HG03469 (cell line): Measurements from ENCODE around the gene TBPL2.

ENCODE experiments used
- ATAC-seq: cut with Tn5 transposase; IDR thresholded peaks from one replicate; pipeline ENCODE4 v1.9.1; 2021; ENCODE audit warnings: mild to moderate bottlenecking, moderate library complexity, moderate number of reproducible peaks; ENCODE audit not compliant: unreplicated experiment

Gene TBPL2

DNA sequence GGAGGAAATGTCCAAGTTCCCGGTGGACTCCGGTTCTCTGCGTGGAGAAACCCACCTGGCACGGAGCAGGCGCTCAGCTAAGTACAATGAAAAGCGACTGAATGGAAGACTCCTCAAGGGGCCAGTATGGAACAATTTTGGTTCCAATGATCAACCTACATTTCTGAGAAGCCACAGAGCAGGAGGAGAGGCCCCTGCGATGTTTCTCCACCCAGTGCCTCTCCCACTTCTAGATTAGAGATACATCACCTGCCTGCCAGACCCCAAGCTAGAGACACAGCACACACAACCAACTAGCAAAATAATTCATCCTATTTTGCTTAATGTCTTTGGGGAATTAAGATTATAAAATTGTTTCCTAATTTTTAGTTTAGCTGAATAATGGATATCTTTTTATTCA lies 67.6 kb downstream of the TBPL2 start:
- ATAC-seq: no peak

DNA sequence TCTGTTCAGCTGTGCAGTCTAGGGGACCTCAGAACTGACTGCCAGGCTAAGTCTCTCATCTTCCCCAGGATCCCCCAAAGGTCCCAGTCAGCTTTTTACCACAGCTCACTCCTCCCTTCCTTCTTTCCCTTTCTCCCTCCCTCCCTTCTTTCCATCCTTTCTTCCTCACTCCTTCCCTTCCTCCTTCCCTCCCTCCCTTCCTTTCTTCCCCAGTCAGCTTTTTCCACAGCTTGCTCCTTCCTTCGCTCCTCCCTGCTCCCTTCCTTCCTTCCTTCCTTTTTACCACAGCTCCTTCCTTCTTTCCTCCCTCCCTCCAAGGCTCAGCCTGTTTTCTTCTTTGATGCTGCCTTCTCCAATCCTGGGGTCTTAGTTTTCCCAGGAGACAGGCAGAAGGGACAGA lies 68.0 kb downstream of the TBPL2 start:
- no peak for ATAC-seq

DNA sequence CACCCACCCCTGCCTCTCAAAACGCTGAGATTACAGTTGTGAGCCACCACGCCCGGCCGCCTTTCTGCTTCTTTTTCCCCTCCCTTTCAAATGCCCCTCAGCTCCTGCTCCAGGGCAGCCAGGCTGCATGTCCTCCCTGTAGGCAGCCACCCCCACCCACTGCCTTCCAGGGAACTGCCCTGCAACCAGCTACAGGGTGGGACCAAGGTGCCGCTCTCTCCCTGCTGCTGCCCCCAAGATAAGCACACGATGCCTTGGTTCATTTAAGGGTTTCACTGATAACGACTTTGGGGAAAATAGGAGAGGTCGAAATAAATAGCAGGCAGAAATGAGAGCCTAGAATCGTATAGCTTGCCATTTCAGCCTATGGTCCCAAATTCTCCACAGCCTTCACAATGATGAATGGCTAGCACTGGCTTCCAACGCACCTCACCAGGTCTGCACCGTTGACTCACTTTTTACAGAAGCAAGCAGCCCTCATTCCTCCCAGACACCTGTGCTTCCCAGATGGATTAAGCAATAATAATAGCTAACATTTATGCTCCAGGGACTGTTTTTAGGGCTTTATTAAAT lies 69.4 kb downstream of the TBPL2 start:
- ATAC-seq: no peak

DNA sequence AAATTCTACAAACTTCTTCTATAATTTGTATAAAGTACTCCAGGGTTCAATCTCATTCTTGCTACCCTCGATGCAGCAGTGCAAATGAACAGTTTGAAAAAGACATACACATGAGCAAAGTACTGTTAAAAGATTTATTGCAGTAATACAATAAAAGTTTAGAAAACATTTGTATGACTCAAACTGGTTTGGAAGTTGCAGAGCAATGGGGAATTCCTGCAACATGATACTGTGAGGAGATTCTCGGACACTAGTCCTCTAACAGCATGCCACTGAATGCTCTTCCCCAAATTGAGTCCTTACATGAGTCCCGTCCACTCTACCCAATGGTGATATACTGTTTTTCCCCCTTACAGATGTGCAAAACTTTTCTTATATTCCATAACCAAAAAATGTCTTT lies 74.1 kb downstream of the TBPL2 start:
- ATAC-seq: no peak
